HCEC 1CT (cell line): ENCODE measurements around the gene GSTT2.
"Not testable (repeated sequence)": the region's sequence is repeated elsewhere in the genome, so short reads cannot be mapped to it uniquely, and the experiment has no call there.

Source experiments
- DNase-seq: peaks from one replicate; pipeline ENCODE4 v3.0.0-alpha.2; 2017

GSTT2 gene

DNA sequence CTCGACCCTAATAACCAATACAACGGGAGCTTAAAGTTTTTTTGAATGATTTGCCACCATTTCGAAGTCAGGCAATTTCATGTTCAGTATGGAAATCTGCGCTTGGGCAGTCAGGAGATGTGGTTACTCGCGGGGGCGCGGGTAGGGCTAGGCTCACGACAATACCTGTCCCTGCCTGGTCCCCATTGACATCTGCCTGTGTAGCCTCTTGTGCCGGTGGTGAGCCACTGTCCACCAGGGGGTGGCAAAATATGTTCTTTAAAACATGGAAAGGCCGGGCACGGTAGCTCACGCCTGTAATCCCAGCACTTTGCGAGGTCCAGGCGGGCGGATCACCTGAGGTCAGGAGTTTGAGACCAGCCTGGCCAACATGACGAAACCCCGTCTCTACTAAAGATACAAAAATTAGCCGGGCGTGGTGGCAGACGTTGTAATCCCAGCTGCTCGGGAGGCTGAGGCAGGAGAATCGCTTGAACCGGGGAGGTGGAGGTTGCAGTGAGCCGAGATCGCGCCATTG is 5.0 kb upstream of the GSTT2 start:
- not testable (repeated sequence) for DNase-seq

DNA sequence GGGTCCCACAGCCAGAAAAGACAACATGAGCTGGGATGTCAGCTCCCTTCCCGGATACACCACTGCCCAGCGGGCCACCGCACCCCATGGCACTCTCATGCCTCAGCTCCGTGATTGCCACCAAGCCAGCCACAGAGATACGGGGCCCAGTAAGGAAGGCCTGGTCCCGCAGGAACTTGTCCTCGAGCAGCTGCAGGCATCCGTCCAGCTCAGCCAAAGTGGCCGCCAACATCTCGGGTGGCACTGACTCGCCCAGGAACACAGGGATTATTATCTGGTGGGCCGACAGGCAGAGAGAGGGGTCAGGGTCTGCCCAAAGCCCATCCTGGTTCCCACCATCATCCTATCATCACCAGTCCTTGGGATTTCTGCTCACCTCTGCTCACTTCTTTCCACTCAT is 2.6 kb upstream of the GSTT2 start:
- DNase-seq = not testable (repeated sequence)

DNA sequence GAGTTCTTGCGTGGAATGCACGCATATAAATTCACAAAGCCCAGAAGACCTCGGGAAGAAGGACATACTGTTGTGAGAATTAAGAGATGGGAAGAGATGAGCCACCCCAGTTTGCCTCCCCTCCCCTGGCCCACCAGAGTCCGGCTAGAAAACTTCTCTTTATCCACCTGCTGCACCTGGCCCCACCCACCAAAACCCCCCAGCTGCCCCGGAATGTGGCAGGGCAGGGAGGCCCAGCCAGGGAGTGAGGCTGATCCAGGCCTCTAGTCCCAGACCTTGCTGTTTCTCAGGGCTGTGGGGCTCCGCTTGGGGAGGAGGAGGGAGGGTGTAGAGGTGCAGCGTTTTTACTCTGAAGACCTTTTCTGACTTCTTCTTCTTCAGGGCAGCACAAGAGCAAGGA is 633 bp downstream of the GSTT2 start:
- DNase-seq = not testable (repeated sequence)

DNA sequence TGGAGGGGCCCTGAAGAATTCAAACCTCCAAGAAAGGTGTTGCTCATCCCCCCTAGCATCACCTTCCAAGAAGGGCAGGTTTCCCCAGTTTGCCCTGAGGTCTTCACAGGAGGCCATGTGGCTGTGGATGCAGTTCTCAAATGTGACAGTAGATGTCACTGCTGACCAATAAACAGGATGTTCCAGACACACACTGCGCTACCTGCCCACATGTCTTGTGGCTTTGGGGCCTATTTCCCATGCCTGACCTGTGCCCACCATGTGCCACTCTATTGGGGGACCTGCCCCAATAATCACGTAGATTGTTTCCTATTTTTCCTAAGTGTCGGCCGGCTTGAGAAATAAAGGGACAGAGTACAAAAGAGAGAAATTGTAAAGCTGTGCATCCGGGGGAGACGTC is 4.5 kb downstream of the GSTT2 start:
- no peak for DNase-seq

DNA sequence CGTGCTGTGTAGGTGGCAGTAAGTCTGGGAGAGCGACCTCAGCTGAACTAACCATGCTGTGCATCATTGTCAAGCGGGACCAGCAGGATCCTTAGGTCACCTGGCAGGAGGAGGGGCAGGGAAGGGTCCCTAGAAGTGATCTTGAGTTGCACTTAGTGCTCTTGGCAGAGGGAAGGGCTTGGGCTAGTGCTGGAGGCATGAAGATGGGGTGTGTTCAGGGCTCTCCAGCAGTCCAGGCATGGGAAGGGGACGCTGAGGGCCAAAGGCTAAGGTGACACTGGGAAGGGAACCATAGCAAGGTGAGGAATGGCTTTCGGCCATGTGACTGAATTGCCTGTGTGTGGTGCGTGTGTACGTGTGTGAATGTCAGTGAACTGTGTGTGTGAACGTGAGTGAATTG is 6.2 kb downstream of the GSTT2 start:
- DNase-seq = not testable (repeated sequence)

DNA sequence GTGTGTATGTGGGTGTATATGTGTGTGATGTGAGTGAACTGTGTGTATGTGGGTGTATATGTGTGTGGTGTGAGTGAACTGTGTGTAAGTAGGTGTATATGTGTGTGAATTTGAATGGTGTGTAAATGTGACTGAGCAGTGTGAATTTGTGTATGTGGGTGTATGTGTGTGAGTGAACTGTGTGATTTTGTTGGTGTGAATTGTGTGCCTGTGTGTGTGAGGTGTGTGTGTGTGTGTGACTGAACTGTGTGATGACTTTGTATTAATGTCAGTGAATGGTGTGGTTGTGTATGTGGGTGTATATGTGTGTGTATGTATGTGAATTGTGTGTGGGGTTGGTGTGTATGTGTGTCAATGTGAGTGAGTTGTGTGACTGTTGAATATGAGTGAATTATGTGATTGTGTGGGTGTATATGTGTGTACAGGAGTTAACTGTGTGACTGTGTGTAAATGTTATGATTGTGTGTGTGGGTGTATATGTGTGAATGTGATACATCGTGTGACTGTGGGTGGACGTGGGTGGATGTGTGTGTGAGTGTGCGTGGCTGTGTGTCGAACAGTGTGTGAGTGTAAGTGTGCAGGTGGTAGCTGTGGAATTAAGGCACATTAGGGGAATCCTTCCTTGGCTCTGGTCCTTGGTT is 6.7 kb downstream of the GSTT2 start:
- DNase-seq = not testable (repeated sequence)

DNA sequence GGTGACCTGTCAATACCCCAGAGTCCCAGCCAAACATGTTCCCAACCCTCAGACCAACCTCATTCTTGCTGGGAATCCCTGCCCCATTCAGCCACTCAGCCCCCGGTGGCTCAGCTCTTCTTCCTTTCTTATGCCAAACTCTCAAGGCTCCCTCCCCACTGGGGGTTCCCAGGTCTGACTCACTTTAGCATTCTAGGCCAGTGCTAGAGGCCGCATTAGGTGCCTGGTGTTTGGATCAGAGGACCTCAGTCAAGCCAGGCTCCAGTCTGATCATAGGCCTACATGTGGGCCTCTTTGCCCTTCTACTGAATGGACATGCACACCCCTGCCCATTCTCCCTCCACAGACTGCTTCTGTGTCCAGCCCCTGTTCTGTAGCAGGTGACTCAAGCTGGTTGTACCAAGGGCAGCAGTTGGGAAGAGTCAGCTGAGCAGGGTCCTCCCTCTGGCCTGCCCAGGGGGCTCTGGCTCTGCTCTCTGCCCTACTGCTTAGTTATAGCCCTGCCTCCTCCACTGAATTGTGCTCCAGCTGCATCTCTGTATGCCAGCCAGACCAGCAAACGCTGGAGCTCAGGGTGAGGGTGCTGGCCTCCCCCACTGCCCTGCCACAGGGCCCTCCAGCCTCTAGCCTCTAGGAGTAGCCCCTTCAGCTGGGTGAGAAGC is 9.8 kb downstream of the GSTT2 start:
- not testable (repeated sequence) for DNase-seq

DNA sequence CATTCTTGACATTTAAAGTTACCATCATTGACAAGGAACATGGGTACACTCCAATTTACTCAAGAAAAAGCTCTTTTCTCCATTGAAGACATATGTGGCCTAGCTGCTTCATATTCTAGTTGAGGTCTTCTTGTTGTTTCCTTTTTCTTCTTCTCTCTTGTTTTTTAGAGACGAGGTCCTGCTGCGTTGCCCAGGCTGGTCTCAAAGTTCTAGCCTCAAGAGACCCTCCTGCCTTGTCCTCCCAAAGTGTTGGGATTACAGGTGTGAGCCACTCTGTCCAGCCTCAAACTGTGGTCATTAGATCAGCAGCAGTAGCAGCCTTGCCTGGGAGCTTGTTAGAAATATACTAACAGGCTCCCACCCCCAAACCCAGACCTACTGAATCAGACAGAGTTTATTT is 13.1 kb downstream of the GSTT2 start:
- DNase-seq = not testable (repeated sequence)

DNA sequence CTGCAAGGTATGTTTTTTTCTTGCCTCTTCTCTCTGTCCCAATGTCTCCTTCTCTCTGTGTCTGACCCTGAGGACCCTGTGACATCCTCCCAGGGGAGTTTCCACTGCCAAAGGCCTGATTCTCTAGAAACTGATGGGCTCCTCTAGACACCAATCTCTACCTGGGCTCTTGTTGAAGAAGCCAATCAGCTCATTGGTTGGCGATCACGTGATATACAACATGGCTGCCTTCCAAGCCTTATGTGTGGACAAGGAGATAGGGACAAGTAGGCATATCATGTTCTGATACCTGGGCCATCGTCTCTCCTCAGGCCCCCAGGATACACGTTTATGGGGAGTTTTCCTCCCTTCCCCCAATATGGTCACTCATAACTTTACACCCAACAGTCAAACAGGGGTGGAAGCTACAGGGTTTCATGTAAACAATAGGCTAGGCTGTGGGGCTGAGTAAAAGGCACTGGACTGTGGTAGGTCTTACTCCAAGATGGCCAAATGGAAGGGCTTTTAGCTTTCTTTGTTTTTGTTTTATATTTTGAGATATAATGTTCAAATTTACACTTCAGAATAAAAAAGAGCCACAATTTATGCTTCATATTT is 13.7 kb downstream of the GSTT2 start:
- not testable (repeated sequence) for DNase-seq

DNA sequence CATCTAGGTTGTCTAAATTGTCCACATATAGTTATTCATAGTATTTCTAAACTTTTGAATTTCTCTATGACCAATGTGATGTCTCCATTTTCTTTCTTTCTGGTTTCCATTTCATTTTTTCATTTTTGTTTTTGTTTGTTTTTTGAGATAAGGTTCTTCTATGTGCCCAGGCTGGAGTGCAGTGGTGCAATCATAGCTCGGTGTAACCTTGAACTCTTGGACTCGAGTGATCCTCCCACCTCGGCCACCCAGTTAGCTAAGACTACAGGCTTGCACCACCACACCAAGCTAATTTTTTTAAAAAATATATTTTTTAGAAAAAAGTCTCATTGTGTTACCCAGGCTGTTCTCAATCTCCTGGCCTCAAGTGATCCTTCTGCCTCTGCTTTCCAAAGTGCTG is 17.2 kb downstream of the GSTT2 start:
- DNase-seq = no peak

DNA sequence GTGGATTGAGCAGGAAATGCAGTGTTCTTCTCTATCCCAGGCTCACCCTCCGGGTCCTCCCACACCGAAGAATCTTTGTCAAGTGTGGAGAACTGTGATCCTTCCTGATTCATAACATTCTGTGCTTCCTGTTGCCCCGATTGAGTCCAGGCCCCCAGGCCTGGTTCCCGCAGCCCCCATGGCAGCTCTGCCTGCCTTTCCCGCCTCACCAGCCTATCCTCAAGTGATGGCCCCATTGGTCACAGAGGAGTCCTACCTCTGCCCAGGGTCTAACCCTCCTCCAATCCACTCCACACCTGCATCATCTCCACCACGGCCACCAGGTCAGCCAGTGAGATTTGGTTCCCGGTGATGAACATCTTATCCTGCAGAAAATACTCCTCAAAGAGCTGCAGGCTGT is 19.8 kb downstream of the GSTT2 start:
- not testable (repeated sequence) for DNase-seq

DNA sequence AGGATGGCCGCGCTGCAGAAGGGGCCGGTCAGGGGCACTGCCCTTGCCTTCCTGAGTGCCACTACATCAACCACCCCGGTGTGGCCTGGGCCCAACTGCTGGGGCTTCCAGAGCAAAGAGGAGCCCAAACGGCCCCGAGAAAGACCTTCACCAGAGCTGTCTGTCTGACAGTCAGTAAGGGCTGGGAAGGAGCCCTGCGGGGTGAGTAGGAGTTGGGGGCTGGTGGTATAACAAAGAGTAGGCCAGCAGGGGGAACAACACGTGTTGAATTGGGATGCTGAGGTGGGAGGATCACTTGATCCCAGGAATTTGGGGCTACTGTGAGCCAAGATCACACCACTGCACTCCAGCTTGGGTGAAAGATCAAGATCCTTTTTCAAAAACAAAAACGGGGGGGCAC is 21.4 kb downstream of the GSTT2 start:
- DNase-seq = no peak

DNA sequence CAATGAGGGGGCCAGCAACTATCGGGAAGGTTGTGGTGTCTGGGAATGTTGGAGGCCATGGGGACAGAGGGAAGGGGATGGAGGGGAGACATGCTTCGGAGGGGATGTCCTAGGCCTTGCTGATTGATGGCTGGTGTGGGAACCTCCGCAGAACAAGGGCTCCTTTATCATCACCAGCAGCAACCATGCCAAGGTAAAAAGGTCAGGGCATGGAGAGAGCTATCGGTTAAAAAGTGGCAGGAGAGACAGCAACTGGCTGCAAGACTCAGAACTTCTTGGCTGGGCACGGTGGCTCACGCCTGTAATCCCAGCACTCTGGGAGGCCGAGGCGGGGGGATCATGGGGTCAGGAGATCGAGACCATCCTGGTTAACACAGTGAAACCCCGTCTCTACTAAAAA is 22.3 kb downstream of the GSTT2 start:
- no peak for DNase-seq

DNA sequence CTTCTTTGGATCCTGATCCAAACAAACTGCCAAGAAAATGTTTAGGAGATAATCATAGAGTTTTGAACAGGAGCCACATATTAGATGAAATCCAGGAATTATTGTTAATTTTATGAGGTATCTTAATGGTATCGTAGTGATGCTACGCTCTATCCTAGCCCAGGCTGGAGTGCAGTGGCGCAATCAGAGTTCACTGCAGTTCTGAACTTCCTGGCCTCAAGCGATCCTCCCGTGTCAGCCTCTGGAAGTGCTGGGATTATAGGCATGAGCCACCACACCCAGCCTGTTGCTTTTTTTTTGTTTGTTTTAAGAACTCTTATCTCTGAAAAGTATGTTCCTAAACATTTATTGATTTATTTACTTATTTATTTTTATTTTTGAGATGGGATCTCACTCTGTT is 22.9 kb downstream of the GSTT2 start:
- DNase-seq = no peak

DNA sequence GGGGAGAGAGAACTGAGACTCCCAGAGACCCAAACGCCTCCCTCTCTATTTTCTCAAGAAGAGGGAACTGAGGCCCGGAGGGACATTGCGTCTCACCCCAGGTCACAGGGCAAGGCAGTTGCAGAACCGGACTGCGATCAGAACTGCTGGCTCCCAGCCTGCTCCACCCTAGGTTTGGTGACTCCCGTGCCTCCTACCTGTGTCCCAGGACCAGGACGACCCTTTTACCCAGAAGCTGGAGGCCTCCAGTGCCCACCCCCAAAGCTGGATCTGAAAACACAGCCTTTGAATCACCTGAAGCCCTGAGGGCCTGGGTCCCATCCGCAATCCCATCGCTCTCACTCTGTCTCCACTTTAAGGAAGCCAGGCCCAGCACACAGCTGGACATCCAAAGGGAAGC is 24.0 kb downstream of the GSTT2 start:
- no peak for DNase-seq

DNA sequence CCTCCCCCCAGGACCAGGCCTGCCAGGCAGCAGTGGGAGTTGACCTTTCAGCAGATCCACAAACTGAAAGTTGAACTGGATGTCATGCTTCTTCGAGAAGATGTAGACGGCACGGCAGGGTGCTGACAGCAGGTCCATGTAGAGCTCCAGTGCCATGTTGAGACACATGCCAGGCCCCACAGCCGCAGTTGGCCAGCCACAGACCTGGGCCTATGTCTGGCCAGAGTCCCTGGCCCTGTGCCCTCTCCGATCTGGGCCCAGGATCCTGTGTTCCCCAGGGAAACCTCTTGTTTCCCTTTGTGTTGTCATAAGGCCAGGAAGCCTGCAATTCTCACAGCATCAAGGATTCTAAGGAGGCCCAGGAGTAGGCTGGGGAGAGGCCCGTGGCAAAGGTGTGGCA is 25.3 kb downstream of the GSTT2 start, which contains the start of gene GSTT4:
TSS of gene GSTT4 (minus strand) at position 253 of the 400 bp plus-strand sequence. CDS start at position 156, 97 bp downstream.
- no peak for DNase-seq

DNA sequence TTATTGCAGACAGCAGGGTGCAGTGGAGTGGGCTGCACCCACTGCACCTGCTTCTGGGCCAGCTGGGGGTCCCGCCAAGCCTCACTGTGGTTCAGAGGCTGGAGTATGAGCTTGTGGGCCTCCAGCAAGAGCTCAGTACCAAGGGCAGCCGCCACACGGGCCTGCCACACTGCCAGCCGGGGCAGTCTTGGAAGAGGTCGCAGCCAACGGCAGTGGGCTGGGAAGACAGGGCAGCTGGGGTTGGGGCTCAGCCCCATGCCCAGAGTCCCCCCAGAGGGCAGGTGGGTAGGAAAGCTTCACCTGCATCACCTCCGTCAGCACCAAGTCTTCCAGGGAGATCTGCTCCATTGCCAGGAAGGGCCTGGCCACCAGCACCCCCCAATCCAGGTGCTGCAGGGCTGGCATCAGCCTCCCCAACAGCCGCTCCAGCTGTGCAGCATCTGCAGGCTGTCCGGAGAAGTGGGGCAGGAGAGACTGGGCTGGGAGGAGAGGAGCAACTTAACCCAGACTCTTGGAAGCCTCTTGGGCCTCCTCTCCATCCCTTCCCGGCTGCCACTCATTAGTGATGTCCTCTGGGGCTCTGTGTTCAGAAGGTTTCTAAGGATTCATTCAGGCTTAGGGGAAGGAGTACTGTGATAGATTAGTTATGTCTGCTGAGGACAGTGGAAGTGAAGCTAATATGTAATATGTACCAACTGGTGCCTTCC is 26.4 kb downstream of the GSTT2 start:
- DNase-seq = no peak

DNA sequence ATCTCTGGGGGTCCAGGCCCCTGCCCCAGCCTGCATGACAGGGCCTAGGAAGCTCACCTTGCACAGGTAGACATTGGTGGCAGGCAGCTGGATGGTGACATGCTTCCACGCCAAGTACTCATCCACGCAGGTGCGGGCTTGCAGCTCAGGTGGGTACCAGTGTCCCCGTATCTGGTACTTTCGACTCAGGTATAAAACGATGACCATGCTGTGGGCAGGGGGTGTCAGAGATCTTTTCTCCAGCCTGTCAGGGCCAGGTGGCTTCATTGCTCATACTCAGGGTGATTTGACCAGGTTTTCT is 26.9 kb downstream of the GSTT2 start:
- DNase-seq = no peak

DNA sequence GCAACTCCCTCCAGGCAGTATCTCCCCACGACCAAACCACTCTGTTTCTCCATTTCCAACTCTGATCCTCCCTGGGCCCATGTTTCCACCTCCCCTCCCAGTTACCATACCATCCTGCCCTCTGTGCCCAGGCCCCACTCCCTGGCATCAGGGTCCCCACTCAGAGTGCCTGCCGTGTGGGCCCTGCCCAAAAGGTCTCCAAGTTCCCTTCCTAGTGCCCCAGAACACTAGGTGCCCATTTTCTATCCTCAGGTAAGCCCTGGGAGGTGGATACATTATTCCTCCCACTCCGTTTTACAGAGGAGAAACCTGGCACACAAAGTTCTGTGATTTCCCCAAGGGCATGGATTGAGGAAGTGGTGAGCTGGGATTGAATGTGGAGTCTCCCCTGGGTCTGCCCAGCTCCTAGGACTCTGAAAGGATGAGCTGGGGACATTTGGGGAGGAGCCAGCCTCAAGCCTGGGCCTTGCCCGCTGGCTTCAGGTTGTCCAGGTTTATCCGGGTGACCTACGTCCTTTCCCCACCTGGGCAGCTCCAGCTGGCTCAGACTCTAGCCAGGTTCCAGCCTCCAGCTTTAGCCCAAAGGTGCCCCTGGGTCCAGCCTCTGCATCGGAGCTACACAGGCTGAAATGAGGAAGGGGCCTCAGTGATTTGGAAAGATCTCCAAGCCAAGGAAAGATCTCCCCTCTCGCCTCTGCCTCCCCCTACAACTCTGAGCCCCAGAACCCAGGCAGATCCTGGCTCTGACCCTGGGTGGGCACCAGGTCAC is 27.5 kb downstream of the GSTT2 start:
- no peak for DNase-seq

DNA sequence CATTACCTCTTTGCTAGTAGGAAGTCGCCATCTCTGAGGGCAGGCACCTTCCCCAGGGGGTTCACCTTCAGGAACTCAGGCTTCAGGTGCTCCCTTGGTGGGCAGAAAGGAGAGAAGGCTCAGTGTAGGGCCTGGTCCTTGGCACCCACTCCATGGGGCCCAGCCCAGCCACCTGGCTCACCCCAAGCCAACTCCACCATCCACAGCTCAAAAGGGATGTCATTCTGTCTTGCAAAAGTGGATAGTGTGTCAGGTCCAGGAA is 28.0 kb downstream of the GSTT2 start:
- no peak for DNase-seq

DNA sequence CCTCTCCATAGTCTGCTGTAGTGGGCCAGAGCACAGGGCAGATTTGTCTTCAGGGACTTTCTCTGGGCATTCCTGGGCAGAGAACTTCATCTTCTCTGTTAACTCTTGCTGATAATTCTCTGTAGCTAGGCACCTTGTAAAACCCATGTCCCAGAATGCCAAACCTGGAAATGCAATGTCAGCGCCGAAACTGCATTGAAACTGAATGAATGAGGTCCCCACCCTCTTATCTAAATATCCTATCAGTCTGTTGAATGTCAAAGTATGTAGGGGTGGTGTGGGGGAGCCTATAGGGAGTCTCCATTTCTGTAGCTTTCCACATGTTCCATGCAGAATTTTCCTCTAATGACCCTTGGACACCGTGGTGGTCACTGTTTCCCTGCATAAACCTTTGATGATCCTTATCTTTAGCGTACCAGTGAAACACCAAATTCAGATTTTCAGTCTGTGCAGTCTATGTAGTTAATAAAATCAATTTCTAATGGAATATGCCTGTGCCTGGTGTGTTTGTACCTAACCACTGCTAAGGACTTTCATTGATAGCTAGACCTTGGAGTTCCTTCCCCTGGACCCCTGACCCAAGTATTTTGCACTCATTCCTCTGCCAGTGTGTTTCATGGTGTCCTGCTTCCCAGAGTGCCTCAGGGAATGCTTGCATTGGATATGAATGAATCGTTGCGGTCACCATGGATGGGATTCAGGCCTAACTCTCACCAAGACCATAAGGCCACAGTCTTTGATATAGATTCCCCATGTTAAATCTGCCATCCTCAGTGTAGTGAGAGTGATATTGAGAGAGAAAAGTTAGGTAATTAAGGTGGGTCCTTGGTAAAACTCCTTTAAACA is 28.7 kb downstream of the GSTT2 start:
- no peak for DNase-seq
